ENCODE data around the gene PRKAG2. TPM values are rescaled to one million over a fixed set of nuclear protein-coding genes. Genes with fewer than 3 reads are reported as not detected.

PRKAG2 gene
- total and polyA plus RNA-seq, 9 donors, result 9.3 to 37.7 (median 22.6) TPM

- Histone ChIP-seq H3K36me3 (no peaks in the 10 kb centered on the region), H3K4me1 (ENCODE audit: insufficient read depth) (peaks cover 12% of the 10 kb centered on the region), H3K4me3 (no peak overlapping the region), H3K27ac (no peak overlapping the region), H3K27me3 (no peaks in the 10 kb centered on the region), H3K9me3 (no peaks in the 10 kb centered on the region)
- intact Hi-C loops (cut with DNase I), result no loop called here
- 91 to 93% (median 92%) methylated on average over 14 of the region's 14 CpGs for WGBS, 3 donors
- DNase-seq, result no peak
- TF ChIP-seq POLR2A (IDR thresholded peaks at IDR 0.05), result no peak
- TF ChIP-seq, protein P1, sequence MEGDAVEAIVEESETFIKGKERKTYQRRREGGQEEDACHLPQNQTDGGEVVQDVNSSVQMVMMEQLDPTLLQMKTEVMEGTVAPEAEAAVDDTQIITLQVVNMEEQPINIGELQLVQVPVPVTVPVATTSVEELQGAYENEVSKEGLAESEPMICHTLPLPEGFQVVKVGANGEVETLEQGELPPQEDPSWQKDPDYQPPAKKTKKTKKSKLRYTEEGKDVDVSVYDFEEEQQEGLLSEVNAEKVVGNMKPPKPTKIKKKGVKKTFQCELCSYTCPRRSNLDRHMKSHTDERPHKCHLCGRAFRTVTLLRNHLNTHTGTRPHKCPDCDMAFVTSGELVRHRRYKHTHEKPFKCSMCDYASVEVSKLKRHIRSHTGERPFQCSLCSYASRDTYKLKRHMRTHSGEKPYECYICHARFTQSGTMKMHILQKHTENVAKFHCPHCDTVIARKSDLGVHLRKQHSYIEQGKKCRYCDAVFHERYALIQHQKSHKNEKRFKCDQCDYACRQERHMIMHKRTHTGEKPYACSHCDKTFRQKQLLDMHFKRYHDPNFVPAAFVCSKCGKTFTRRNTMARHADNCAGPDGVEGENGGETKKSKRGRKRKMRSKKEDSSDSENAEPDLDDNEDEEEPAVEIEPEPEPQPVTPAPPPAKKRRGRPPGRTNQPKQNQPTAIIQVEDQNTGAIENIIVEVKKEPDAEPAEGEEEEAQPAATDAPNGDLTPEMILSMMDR (IDR thresholded peaks at IDR 0.05), result no peak
- no peak for TF ChIP-seq EP300 (IDR thresholded peaks at IDR 0.05)
These were observed 169.2 kb downstream of the PRKAG2 start for GRCh38 chr7:151707757-151708156.

GRCh38 chr7:151707105-151707469 lies 169.8 kb downstream of the PRKAG2 start:
- Histone ChIP-seq H3K27me3 (no peaks in the 10 kb centered on the region), H3K4me1 (ENCODE audit: insufficient read depth) (peaks cover 12% of the 10 kb centered on the region), H3K9me3 (no peaks in the 10 kb centered on the region), H3K4me3 (no peak overlapping the region), H3K36me3 (no peaks in the 10 kb centered on the region), H3K27ac (no peak overlapping the region)
- intact Hi-C loops (cut with DNase I), result no loop called here
- TF ChIP-seq, protein P1 (IDR thresholded peaks at IDR 0.05), result no peak
- TF ChIP-seq POLR2A (IDR thresholded peaks at IDR 0.05) (no peak), EP300 (IDR thresholded peaks at IDR 0.05) (no peak)
- WGBS, 3 donors, result 92 to 93% (median 93%) methylated on average over 8 of the region's 8 CpGs
- no peak for DNase-seq

DNA sequence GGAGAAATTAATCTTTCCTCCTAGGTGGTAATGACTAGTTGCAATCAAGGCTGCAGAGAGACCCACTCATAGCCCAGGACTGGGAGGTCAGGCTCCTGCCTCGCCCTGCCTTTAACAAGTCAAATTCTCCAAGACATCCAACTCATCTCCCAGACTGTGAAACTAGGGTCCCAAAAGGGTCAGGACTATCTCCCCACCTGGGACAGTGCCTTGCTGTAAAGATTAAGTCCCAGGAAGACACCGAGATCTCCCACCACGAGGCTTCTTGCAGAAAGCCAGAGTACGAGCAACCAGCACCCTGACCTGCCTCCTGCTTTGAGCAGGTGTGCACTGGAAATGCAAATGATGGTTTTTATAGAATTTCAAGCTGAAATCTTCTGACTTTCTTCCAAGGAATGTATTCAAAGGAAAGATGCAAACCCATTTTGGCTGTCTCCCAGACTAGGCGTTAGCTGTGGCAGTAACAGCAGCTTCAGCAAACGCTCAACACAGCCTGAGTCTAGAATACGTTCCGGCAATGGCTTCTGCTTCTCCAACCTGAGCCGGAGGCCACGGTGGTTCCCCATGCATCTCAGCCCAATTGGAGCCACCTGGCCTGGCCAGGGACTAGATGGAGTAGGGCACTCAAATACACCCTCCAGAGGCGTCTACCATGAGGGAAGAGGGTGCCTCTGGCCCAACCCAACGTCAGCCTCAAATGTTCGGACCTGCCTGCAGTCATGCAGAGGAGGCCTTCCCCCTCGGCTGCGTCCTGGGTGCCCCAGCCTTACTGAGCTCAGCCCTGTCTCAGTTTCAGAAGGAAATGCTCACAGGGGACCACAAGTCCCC lies 170.4 kb downstream of the PRKAG2 start:
- no peaks in the 10 kb centered on the region for H3K9me3 ChIP-seq

DNA sequence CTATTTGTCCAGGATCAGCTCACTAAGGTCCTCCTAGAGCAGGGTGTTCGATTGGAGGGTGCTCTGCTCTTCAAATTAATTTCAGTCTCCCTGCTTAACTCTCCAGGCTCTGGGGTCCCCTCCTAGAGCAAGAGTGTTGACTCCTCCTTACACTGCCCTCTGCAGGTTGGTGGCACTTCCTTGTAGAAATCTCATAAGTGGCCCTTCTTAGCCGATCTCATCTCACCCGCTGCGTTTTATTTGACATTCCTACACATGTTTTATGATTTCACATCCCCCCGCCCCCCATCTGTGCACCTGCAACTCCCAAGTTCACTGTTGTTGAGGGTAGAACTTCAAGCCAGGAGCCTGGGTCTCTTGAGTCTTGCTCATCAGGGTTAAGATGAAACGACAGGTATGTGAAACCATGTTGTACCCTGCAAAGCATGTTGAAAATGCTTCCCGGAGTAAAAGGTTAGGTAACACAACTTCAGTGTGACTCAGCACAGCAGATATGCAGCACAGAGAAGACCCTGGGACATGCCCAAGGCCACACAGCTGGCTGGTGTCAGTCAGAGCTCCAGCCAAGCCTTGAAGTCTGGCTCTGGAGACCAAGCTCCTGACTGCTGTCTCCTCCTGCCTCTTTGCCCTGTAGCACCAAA lies 171.2 kb downstream of the PRKAG2 start:
- H3K36me3 ChIP-seq, result no peaks in the 10 kb centered on the region
- peak in 2 of 5 donors; percentile 64 to 65 for DNase-seq
- H3K27me3 ChIP-seq, result no peaks in the 10 kb centered on the region
- WGBS, 3 donors, result 10 to 24% (median 12%) methylated on average over 7 of the region's 7 CpGs
- no peak overlapping the region for H3K27ac ChIP-seq
- no peak overlapping the region for H3K4me3 ChIP-seq
- no peak for TF ChIP-seq EP300 (IDR thresholded peaks at IDR 0.05)
- TF ChIP-seq, protein P1 (IDR thresholded peaks at IDR 0.05), result peak in 2 of 3 donors; percentile 14 to 19
- intact Hi-C loops (cut with DNase I), result no loop called here
- H3K9me3 ChIP-seq, result no peaks in the 10 kb centered on the region
- H3K4me1 ChIP-seq (ENCODE audit: insufficient read depth), result peaks cover 12% of the 10 kb centered on the region

More for the DNA sequence above, 170.4 kb downstream of the PRKAG2 start:
- no peak overlapping the region for H3K27ac ChIP-seq
- WGBS, 3 donors, result 81 to 89% (median 86%) methylated on average over 15 of the region's 15 CpGs
- H3K4me1 ChIP-seq (ENCODE audit: insufficient read depth), result peaks cover 12% of the 10 kb centered on the region
- no peaks in the 10 kb centered on the region for H3K27me3 ChIP-seq
- no peak for DNase-seq
- intact Hi-C loops (cut with DNase I), result no loop called here
- no peaks in the 10 kb centered on the region for H3K36me3 ChIP-seq
- H3K4me3 ChIP-seq, result no peak overlapping the region
- TF ChIP-seq EP300 (IDR thresholded peaks at IDR 0.05), result no peak
